ENCODE data around the gene PMEL. TPM values are rescaled to one million over a fixed set of nuclear protein-coding genes. Genes with fewer than 3 reads are reported as not detected.
"Not testable (repeated sequence)": the region's sequence is repeated elsewhere in the genome, so short reads cannot be mapped to it uniquely, and the experiment has no call there.

The PMEL gene
- total and polyA plus RNA-seq, 12 donors: 0.35 to 3.8 (median 1.3) TPM; not detected in 1

DNA sequence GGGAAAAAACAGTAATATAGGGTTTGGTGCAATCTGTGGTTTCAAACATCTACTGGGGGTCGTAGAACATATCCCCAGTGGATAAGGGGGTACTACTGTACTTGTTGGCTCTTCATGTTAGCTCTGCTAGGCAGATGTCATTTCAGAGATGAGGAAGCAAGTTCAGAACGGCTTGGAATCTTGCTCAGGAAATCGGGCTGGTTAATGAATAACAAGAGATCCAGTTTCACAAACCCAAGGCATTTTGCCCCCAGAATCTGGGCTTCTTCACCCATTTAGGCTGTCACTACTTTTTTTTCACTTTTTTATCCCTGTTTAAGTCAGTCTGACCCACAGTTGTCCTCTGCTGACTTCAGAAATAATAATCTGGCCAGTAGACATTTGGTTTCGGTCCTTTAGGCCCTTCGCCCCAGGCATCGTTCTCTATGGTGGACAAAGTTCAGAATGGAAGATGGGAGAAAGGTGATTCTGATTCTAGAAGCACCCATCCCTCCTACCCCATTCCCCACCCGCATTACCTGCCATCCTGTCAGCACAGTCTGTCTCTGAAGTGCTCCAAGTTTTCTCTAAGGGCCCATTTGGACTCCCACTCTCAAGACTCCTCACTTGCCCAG, 35.8 kb upstream of the PMEL start:
- intact Hi-C loops (cut with DNase I): no loop called here

DNA sequence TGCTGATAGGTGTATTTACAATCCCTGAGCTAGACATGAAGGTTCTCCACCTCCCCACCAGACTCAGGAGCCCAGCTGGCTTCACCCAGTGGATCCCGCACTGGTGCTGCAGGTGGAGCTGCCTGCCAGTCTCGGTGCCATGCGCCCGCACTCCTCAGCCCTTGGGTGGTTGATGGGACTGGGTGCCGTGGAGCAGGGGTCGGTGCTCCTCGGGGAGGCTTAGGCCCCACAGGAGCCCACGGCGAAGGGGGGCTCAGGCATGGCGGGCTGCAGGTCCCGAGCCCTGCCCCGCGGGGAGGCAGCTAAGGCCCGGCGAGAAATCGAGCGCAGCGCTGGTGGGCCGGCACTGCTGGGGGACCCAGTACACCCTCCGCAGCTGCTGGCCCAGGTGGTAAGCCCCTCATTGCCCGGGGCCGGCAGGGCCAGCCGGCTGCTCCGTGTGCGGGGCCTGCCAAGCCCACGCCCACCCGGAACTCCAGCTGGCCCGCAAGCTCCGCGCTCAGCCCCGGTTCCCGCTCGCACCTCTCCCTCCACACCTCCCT, 34.2 kb upstream of the PMEL start:
- not testable (repeated sequence) for H3K27ac ChIP-seq; H3K27me3 ChIP-seq; H3K4me3 ChIP-seq; H3K9me3 ChIP-seq (replicated peaks in 1 of 3); DNase-seq
- intact Hi-C loops (cut with DNase I): loop anchor here in 1 of 2 donors (5.0 kb wide), 1 partner anchor 37 kb away; no protein-coding TSS in a partner anchor
- WGBS, 4 donors: 90 to 100% (median 96%) methylated on average over 2 to 30 of the region's 33 CpGs
- Histone ChIP-seq H3K4me1 (replicated peaks in 1 of 2) (peaks cover 10 to 20% of the 10 kb centered on the region in 2 donors), H3K36me3 (replicated peaks in 1 of 2) (peaks cover 0 to 27% of the 10 kb centered on the region in 2 donors)

More for the DNA sequence above, 35.8 kb upstream of the PMEL start:
- H3K4me3 ChIP-seq: no peak overlapping the region
- H3K27ac ChIP-seq: no peak overlapping the region
- peaks cover 0 to 24% of the 10 kb centered on the region in 2 donors for H3K36me3 ChIP-seq (replicated peaks in 1 of 2)
- WGBS, 4 donors: 70 to 91% (median 88%) methylated on average over 7 of the region's 7 CpGs
- H3K27me3 ChIP-seq: no peaks in the 10 kb centered on the region
- TF ChIP-seq, protein P1, sequence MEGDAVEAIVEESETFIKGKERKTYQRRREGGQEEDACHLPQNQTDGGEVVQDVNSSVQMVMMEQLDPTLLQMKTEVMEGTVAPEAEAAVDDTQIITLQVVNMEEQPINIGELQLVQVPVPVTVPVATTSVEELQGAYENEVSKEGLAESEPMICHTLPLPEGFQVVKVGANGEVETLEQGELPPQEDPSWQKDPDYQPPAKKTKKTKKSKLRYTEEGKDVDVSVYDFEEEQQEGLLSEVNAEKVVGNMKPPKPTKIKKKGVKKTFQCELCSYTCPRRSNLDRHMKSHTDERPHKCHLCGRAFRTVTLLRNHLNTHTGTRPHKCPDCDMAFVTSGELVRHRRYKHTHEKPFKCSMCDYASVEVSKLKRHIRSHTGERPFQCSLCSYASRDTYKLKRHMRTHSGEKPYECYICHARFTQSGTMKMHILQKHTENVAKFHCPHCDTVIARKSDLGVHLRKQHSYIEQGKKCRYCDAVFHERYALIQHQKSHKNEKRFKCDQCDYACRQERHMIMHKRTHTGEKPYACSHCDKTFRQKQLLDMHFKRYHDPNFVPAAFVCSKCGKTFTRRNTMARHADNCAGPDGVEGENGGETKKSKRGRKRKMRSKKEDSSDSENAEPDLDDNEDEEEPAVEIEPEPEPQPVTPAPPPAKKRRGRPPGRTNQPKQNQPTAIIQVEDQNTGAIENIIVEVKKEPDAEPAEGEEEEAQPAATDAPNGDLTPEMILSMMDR (IDR thresholded peaks at IDR 0.05): no peak
- TF ChIP-seq POLR2A (IDR thresholded peaks at IDR 0.05): no peak
- H3K4me1 ChIP-seq (replicated peaks in 1 of 2): peaks cover 10 to 13% of the 10 kb centered on the region in 2 donors
- DNase-seq: no peak
- H3K9me3 ChIP-seq (replicated peaks in 1 of 3): no peaks in the 10 kb centered on the region

DNA sequence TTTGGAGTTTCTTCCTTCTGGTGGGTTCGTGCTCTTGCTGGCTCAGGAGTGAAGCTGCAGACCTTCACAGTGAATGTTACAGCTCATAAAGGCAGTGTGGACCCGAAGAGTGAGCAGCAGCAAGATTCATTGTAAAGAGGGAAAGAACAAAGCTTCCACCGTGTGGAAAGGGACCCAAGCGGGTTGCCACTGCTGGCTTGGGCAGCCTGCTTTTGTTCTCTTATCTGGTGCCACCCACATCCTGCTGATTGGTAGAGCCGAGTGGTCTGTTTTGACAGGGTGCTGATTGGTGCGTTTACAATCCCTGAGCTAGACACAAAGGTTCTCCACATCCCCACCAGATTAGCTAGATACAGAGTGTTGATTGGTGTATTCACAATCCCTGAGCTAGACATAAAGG, 33.7 kb upstream of the PMEL start:
- H3K27ac ChIP-seq; H3K27me3 ChIP-seq; H3K4me3 ChIP-seq; H3K9me3 ChIP-seq (replicated peaks in 1 of 3); DNase-seq: not testable (repeated sequence)
- intact Hi-C loops (cut with DNase I): loop anchor here in 1 of 2 donors (5.0 kb wide), 1 partner anchor 38 kb away; no protein-coding TSS in a partner anchor
- peaks cover 10 to 20% of the 10 kb centered on the region in 2 donors for H3K4me1 ChIP-seq (replicated peaks in 1 of 2)
- H3K36me3 ChIP-seq (replicated peaks in 1 of 2): peaks cover 0 to 31% of the 10 kb centered on the region in 2 donors
- WGBS, 4 donors: 75 to 87% (median 81%) methylated on average over 4 to 6 of the region's 6 CpGs

DNA sequence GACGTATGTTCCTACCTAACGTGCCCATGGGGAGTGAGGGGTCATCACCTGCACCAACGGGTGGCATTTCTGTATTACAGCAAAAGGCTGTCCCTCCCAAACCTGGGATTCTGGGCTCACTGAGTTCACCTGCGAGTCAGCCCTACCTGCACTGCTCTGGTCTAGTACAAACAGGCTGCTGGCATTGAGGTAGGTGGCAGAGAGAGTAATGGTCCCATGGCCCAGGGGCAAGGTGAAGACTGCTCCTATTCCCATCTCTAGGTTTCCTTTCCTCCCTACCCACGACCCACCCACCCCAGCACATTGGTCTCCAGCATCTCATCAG, 31.7 kb upstream of the PMEL start:
- 0 to 14% (median 2%) methylated on average over 1 to 5 of the region's 5 CpGs for WGBS, 4 donors
- Histone ChIP-seq H3K9me3 (replicated peaks in 1 of 3) (no peaks in the 10 kb centered on the region), H3K27ac (peak overlapping the region in 4 of 5 donors; percentile 26 to 90 (median 85)), H3K4me3 (peak overlapping the region; percentile 37 to 87 (median 64)), H3K4me1 (replicated peaks in 1 of 2) (peaks cover 10 to 20% of the 10 kb centered on the region in 2 donors), H3K36me3 (replicated peaks in 1 of 2) (peaks cover 0 to 33% of the 10 kb centered on the region in 2 donors), H3K27me3 (no peaks in the 10 kb centered on the region)
- TF ChIP-seq POLR2A (IDR thresholded peaks at IDR 0.05): no peak
- TF ChIP-seq, protein P1 (IDR thresholded peaks at IDR 0.05): no peak
- DNase-seq: peak in 2 of 7 donors; percentile 17 to 59
- intact Hi-C loops (cut with DNase I): loop anchor here in 1 of 2 donors (5.0 kb wide), 1 partner anchor 40 kb away; no protein-coding TSS in a partner anchor

DNA sequence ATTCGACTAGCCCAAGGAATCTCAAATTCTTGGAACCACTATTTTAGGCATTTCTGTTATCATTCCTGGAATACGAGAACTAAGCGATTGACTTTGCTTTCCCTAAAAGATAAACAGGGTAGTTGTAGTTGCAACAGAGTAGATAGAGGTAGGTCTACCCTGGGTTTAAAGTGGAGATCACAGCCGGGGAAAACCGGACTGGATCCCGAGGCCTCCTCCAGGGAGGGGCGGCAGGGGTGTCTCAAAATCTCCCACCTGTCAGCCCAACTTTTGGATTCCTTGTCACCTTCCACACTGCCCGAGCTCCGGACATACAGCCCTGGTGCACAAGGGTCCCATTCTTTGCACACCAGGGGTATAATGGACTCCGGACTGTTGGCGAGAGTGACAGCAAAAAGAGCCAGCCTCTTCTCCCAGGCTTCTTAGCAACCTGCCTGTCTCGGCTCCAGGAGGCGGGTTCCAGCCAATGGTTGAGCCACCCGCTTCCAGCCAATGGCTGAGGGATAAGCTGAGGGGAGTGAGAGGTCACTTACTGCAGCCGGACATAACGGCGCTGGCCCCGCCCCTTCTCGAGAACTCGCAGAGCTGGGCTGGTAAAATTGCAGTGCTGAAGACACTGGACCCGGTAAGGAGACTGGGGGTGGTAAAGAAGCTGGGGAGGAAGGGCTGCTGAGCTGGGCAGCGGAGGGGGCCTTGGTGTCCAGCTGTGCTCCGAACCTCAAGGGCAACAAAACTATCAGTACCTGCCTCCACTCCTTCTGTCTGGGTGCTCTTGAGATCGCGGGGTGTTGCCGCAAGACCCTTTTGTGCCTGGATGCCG, 31.1 kb upstream of the PMEL start, which contains the start of gene SUOX:
TSS of gene SUOX (plus strand) at position 562 of the 820 bp plus-strand sequence. CDS start 4,946 bp downstream, outside the sequence.
- Histone ChIP-seq H3K4me1 (replicated peaks in 1 of 2) (peaks cover 10 to 20% of the 10 kb centered on the region in 2 donors), H3K4me3 (peak within 1 kb of the TSS; percentile 37 to 87 (median 64)), H3K9me3 (replicated peaks in 1 of 3) (no peaks in the 10 kb centered on the region), H3K36me3 (replicated peaks in 1 of 2) (peaks cover 0 to 34% of the 10 kb centered on the region in 2 donors), H3K27ac (peak within 1 kb of the TSS; percentile 61 to 90 (median 84)), H3K27me3 (no peaks in the 10 kb centered on the region)
- WGBS, 4 donors: 0 to 3% (median 2%) methylated on average over 11 to 27 of the region's 27 CpGs
- intact Hi-C loops (cut with DNase I): loop anchor here in 1 of 2 donors (5.0 kb wide), 1 partner anchor 40 kb away; no protein-coding TSS in a partner anchor
- DNase-seq: peak; percentile 96 to 99 (median 99)
- TF ChIP-seq, protein P1 (IDR thresholded peaks at IDR 0.05): no peak
- peak; percentile 44 to 88 for TF ChIP-seq POLR2A (IDR thresholded peaks at IDR 0.05)

Measured in adrenal gland (tissue), 12 donors.